Stimulated activated CD4-positive, alpha-beta T cell treated with anti-CD3 and anti-CD28 coated beads, Interleukin-1b, Interleukin-23, amount 100 ng/mL, for 24 hours (primary cell): ENCODE data around the gene MCM10.
A peak's percentile ranks its signal among the peaks of the same experiment; 100 is the strongest.

Source experiments
- DNase-seq, 4 experiments: peaks; one replicate each; pipeline ENCODE4 v3.0.0-alpha.2; 2020; ENCODE audit warnings: low read depth in 4 of 4, low spot score in 1 of 4

MCM10 gene

GRCh38 chr10:13163859-13164258, 2.5 kb downstream of the MCM10 start:
- no peak for DNase-seq

- DNase-seq = no peak
Observed at GRCh38 chr10:13165177-13165576, 3.8 kb downstream of the MCM10 start.

GRCh38 chr10:13167568-13167967, 6.2 kb downstream of the MCM10 start:
- no peak for DNase-seq

GRCh38 chr10:13168781-13169180, 7.4 kb downstream of the MCM10 start:
- DNase-seq = no peak

GRCh38 chr10:13173616-13174015, 12.3 kb downstream of the MCM10 start:
- DNase-seq = no peak

GRCh38 chr10:13180788-13181187, 19.4 kb downstream of the MCM10 start:
- peak in 1 of 4 experiments; percentile 9 for DNase-seq

- DNase-seq = no peak
Observed at GRCh38 chr10:13182424-13182823, 21.1 kb downstream of the MCM10 start.

- no peak for DNase-seq
Observed at GRCh38 chr10:13183625-13184024, 22.3 kb downstream of the MCM10 start.

- no peak for DNase-seq
Observed at GRCh38 chr10:13184276-13184675, 22.9 kb downstream of the MCM10 start.

GRCh38 chr10:13184730-13185514, 23.6 kb downstream of the MCM10 start:
- DNase-seq = no peak

- DNase-seq = no peak
Observed at GRCh38 chr10:13187135-13187534, 25.8 kb downstream of the MCM10 start.

GRCh38 chr10:13188593-13188992, 27.2 kb downstream of the MCM10 start:
- no peak for DNase-seq

- DNase-seq = no peak
Observed at GRCh38 chr10:13189961-13190360, 28.6 kb downstream of the MCM10 start.

GRCh38 chr10:13190816-13191215, 29.5 kb downstream of the MCM10 start:
- no peak for DNase-seq

GRCh38 chr10:13191362-13191761, 30.0 kb downstream of the MCM10 start:
- DNase-seq = no peak

- DNase-seq = no peak
Observed at GRCh38 chr10:13193637-13194036, 32.3 kb downstream of the MCM10 start.

GRCh38 chr10:13195016-13195415, 33.7 kb downstream of the MCM10 start:
- DNase-seq = no peak

GRCh38 chr10:13201132-13201531, 39.8 kb downstream of the MCM10 start:
- no peak for DNase-seq

GRCh38 chr10:13206091-13206490, 44.7 kb downstream of the MCM10 start:
- no peak for DNase-seq

- DNase-seq = no peak
Observed at GRCh38 chr10:13206546-13207443, 45.4 kb downstream of the MCM10 start.

- no peak for DNase-seq
Observed at GRCh38 chr10:13213163-13213562, 51.8 kb downstream of the MCM10 start.

- no peak for DNase-seq
Observed at GRCh38 chr10:13218878-13219277, 57.5 kb downstream of the MCM10 start.
